Right ventricle myocardium inferior (tissue), 1 donor: ENCODE measurements around the gene POLA1. TPM values are rescaled to one million over a fixed set of nuclear protein-coding genes. Genes with fewer than 3 reads are reported as not detected.
"Not testable (repeated sequence)": the region's sequence is repeated elsewhere in the genome, so short reads cannot be mapped to it uniquely, and the experiment has no call there.

Source experiments
- ATAC-seq: fragments of 200-7000 bp; cut with Tn5 transposase; one replicate; pipeline ENCODE4 v1.9.1; 2020; ENCODE audit warnings: mild to moderate bottlenecking, moderate library complexity
- DNase-seq: peaks from one replicate; pipeline ENCODE4 v3.0.0; 2021; ENCODE audit errors: missing footprints
- intact Hi-C: fragments of 100-400 bp; cut with DNase I; formaldehyde crosslinking; loops from one replicate; pipeline ENCODE4 v1.11.0; 2022
- long read RNA-seq: library from polyadenylated mRNA; unstranded; transcript quantifications from one replicate; pipeline ENCODE4 v2.0.0, GENCODE V29; 2021
- total RNA-seq: library from RNA; stranded (reverse); fragmentation: NEBNext Ultra II Directional; extraction: Animal tissue kit (Norgen Biotek cat#: 25700); gene quantifications from one replicate; pipeline ENCODE4 v1.2.1, GENCODE V29; 2021
- donor health status: DM: no; HTN: yes; CAD: no; lungs with severe emphysema.

The POLA1 gene, protein sequence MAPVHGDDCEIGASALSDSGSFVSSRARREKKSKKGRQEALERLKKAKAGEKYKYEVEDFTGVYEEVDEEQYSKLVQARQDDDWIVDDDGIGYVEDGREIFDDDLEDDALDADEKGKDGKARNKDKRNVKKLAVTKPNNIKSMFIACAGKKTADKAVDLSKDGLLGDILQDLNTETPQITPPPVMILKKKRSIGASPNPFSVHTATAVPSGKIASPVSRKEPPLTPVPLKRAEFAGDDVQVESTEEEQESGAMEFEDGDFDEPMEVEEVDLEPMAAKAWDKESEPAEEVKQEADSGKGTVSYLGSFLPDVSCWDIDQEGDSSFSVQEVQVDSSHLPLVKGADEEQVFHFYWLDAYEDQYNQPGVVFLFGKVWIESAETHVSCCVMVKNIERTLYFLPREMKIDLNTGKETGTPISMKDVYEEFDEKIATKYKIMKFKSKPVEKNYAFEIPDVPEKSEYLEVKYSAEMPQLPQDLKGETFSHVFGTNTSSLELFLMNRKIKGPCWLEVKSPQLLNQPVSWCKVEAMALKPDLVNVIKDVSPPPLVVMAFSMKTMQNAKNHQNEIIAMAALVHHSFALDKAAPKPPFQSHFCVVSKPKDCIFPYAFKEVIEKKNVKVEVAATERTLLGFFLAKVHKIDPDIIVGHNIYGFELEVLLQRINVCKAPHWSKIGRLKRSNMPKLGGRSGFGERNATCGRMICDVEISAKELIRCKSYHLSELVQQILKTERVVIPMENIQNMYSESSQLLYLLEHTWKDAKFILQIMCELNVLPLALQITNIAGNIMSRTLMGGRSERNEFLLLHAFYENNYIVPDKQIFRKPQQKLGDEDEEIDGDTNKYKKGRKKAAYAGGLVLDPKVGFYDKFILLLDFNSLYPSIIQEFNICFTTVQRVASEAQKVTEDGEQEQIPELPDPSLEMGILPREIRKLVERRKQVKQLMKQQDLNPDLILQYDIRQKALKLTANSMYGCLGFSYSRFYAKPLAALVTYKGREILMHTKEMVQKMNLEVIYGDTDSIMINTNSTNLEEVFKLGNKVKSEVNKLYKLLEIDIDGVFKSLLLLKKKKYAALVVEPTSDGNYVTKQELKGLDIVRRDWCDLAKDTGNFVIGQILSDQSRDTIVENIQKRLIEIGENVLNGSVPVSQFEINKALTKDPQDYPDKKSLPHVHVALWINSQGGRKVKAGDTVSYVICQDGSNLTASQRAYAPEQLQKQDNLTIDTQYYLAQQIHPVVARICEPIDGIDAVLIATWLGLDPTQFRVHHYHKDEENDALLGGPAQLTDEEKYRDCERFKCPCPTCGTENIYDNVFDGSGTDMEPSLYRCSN (N-terminal part only)
- total RNA-seq: 6.0 TPM
- long read RNA-seq, full-length matches to known transcripts: 4 of 6 reads
- long read RNA-seq, partial matches to known transcripts: 2 of 6 reads
- long read RNA-seq, other reads (novel, unspliced or antisense): 0 of 6 reads

DNA sequence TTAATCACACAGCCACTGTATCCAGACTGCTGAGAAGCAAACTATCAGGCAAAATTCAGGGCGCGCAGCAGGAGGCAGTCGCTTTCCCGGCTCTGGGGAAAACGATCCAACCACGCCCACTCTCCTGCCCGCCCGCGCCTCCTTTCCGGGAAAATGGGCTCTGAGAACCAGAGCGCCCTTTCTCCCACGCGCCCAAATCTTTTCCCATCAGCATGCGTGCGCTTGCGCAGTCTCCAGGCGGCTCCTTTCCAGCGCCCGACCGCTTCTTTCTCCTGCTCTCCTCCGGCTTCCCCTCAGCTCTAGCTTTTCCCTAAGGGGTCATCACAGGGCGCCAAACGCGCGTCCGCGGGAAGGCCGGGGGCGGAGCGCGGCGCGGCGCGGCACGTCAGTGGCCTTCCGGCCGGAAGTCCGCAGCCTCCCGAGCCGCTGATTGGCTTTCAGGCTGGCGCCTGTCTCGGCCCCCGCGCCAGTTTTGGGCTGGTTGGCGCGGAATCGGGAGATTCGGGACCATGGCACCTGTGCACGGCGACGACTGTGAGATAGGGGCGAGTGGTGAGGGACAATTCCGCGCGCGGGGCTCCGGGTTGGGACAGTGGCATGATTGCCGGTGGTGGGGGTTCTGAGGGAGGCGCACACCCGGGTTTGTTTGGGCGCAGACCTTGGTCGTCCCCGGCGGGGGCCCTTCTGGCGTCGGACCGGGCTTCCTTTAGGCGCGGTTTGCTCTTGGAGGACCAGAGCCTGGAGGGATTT is at the start of gene POLA1:
Gene POLA1, plus strand, starts transcription at position 466 of the 750 bp plus-strand sequence. Its CDS starts 44 bp downstream, at position 510.
- DNase-seq (peak; percentile 92), ATAC-seq (peak; percentile 99)
- intact Hi-C loops: no loop called here

- ATAC-seq (no peak), DNase-seq (no peak)
- intact Hi-C loops: no loop called here
Observed at GRCh38 chrX:24646006-24646405, 47.7 kb upstream of the POLA1 start.

- ATAC-seq (peak; percentile 20), DNase-seq (no peak)
- intact Hi-C loops: no loop called here
Observed at GRCh38 chrX:24646745-24647182, 47.0 kb upstream of the POLA1 start.

GRCh38 chrX:24647257-24648058 is 46.3 kb upstream of the POLA1 start, which contains the start of gene PCYT1B:
TSS of gene PCYT1B (minus strand) at chrX:24647347. CDS start at chrX:24647105, 242 bp downstream.
- ATAC-seq (peak; percentile 97), DNase-seq (peak; percentile 81)
- intact Hi-C loops: no loop called here

DNA sequence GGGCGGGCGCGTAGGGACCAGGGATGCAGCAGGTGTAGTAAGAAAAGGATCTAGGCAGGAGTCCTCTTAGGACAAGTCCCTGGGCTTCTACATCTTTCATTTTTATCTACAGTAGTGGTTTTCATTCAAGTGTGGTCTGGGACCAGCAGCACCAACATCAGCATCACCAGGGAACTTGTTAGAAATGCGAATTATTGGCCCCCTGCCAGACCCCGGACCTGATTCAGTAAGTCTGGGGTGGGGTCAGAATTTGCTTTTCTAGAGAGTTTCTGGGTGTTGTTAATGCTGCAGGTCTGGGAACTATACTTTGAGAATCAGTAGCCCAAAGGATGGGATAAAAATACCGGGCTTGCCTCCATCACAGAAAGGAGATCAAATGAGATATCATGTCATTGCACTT is 45.2 kb upstream of the POLA1 start:
- no peak for ATAC-seq
- DNase-seq: no peak
- intact Hi-C loops: no loop called here

DNA sequence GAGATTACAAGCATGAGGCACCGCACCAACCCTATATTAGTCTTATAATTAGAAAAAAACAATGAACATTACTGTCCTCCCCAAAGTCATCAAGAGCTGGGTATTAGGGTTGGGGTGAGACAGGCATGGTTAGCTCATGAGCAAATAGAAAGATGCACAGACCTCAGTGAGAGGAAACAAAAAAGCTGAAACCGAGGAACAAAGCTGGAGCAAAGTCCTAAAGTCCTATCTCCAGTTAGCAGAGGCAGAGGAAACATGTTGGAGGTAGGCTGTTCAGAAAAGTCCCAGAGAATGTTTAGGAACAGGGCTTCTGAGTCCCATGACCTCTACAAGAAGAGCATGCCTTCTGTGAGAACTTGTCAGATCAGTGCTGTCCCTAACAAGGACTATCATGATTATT is 41.9 kb upstream of the POLA1 start:
- DNase-seq: no peak
- intact Hi-C loops: no loop called here
- no peak for ATAC-seq

DNA sequence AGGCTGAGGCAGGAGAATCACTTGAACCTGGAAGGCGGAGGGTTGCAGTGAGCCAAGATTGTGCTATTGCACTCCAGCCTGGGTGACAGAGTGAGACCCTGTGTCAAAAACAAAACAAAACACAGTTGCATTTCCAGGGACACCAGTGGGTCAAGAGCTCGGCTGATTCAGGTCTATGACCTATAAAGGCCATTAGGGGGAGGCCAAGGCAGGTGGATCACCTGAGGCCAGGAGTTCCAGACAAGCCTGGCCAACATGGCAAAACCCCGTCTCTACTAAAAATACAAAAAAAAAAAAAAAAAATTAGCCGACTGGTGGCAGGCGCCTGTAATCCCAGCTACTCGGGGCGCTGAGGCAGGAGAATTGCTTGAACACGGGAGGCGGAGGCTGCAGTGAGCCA is 38.0 kb upstream of the POLA1 start:
- ATAC-seq, intact Hi-C loops, DNase-seq: not testable (repeated sequence)

DNA sequence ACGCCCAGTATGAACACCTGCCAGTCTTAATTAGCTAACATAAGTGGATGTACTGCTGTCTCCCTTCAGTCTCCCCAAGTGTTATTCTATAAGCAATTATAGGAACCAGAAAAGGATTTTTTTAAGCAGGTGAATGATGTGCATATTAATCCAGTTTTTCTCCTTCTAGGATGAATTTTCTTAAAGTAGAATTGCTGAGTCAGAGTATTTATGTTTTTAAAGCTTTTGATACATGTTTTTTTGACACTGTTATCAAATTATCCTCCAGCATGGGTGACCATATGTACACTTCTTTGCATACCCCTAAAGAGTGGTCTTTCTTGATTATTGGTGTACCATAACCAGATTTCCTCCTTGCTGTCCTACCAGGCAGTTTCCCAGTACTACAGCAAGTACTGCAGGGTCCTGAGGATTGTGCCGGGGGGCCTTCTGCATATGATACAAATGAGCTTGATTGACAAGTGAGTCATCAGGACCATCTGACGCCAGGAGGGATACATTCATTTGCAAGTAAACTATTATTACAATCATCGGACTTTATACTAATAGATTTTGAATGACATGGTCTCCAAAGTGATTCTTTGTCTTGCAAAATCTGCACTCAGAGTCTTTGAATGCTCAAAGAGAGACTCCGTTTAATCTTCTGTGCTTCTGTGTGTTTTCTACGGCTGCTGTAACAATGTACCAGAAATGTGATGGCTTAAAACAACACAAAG is 35.9 kb upstream of the POLA1 start:
- DNase-seq: no peak
- intact Hi-C loops: no loop called here
- no peak for ATAC-seq

DNA sequence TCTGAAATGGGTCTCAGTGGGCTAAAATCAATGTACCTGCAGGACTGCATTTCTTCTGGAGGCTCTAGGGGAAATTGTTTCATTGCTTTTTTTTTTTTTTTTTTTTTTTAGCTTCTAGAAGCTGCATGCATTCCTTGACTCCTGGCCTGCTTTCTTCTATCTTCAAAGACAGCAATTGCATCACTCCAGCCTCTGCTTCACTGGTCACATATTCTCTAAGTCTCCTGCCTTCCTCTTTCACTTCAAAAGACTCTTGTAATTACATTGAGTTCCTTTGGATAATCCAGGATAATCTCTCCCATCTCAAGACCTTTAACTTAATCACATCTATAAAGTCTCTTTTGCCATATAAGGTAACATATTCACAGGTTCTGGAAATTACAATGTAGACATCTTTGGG is 35.3 kb upstream of the POLA1 start:
- ATAC-seq: no peak
- intact Hi-C loops: no loop called here
- no peak for DNase-seq

- no peak for ATAC-seq
- intact Hi-C loops: no loop called here
Observed at GRCh38 chrX:24659106-24659505, 34.6 kb upstream of the POLA1 start.

GRCh38 chrX:24659646-24660045 is 34.1 kb upstream of the POLA1 start:
- ATAC-seq (no peak), DNase-seq (no peak)
- intact Hi-C loops: no loop called here

More at GRCh38 chrX:24659106-24659505, 34.6 kb upstream of the POLA1 start:
- DNase-seq: no peak

GRCh38 chrX:24661292-24661691 is 32.4 kb upstream of the POLA1 start:
- ATAC-seq (no peak), DNase-seq (no peak)
- intact Hi-C loops: no loop called here

DNA sequence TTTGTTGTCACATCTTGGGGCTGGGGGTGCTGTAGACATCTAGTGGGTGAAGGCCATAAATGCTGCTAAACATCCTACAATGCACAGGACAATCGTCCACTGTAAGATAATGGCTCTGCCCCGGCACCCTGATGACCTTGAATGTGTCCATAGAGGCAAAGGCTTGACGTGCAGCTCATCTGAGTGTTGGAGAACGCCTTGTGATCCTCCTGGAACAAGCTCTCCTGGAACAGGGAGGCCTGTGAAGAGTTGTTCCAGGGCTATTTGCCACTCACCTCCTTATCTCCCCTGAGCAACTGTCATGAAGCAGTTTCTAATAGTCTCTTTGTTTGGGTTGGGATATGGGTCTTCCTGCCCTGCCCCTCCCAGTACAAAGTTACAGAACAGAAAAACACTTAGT is 31.4 kb upstream of the POLA1 start:
- DNase-seq: no peak
- ATAC-seq: no peak
- intact Hi-C loops: no loop called here

DNA sequence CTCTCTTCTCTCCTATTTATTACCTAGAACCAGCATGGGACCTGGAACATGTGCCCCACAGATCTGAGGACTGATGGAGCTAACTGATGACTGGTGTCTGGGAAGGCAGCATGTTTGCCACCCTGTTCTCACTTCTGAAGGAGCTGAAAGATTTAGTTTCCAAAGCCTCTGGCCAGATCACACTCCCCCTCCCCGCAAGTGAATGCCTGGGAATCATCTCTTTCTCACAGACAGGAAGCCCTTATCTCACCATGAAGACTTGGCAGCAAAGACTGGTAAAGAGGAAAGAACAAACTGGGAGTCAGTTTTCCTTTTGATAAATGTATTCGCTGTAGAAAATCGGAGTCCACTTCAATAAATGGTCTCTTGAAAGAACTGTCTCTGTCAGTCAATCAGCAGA is 25.6 kb upstream of the POLA1 start:
- ATAC-seq (no peak), DNase-seq (no peak)
- intact Hi-C loops: loop anchor here (2.0 kb wide), 1 partner anchor 23 kb away; no protein-coding TSS in a partner anchor

DNA sequence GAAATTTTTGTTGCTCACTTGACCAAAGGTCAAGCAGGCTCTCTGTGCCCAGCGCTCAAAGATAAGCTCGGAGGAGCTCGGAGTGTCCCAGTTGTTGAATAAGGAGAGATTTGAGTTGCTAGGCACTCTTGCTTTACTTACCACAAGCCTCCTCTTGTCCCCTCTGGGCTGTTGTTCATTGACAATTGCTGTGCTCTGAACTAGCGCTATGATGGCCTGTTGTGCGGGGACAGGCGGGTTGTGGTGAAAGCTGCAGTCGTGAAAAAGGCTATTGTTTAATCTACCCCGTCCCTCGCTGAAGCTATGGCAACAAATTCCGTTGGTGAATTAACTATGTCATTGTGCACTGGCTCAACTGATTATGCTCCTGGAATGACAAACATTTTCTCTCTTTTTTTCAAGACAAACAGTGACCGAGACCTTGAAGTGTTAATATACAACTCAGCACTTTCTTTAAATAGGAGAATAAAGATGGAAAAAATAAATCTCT is 21.0 kb upstream of the POLA1 start:
- ATAC-seq: no peak
- intact Hi-C loops: no loop called here
- DNase-seq: no peak

- DNase-seq (no peak), ATAC-seq (no peak)
- intact Hi-C loops: no loop called here
Observed at GRCh38 chrX:24673424-24673823, 20.3 kb upstream of the POLA1 start.
